GM12878 (cell line): ENCODE data around the gene NUDT16L1. TPM values are rescaled to one million over a fixed set of nuclear protein-coding genes. Genes with fewer than 3 reads are reported as not detected.

Experiments
- ATAC-seq: fragments of 200-7000 bp; cut with Tn5 transposase; 3 replicates; pipeline ENCODE4 v1.9.1; 2020; ENCODE audit warnings: mild to moderate bottlenecking, moderate library complexity
- BruUV-seq: library from RNA; stranded (reverse); fragments of 400-500 nt; replicated peaks from 2 replicates; lab custom pipeline; 2021; lab: Mats Ljungman, UMichigan
- CTCF ChIA-PET: fragments of 300-600 bp; sonication (Branson Sonifier 250); formaldehyde crosslinking; extraction: SDS; loops from one replicate; lab custom pipeline; 2021; ENCODE audit warnings: inconsistent platforms; lab: Yijun Ruan, JAX
- POLR2A ChIA-PET: fragments of 350-600 bp; formaldehyde crosslinking; extraction: SDS; loops from one replicate; lab custom pipeline; 2021; ENCODE audit warnings: inconsistent platforms; lab: Charles Lee
- RAD21 ChIA-PET: fragments of 300-600 bp; sonication (Branson Sonifier 250); formaldehyde crosslinking; loops from one replicate; lab custom pipeline; 2023; ENCODE audit warnings: antibody characterized with exemption; ENCODE audit not compliant: unreplicated experiment; lab: Charles Lee
- SMC1A ChIA-PET: fragments of 300-600 bp; sonication (Branson Sonifier 250); formaldehyde crosslinking; loops from one replicate; lab custom pipeline; 2023; ENCODE audit not compliant: unreplicated experiment, uncharacterized antibody; lab: Charles Lee
- DNase-seq: peaks from one replicate; pipeline ENCODE4 v3.0.0-alpha.2; 2011; ENCODE audit warnings: low read depth, low spot score
- FAIRE-seq: peaks from 3 replicates; lab custom pipeline; 2011; peaks lifted over from hg19 to GRCh38; lab: Jason Lieb, UNC
- H2AFZ ChIP-seq: 2 replicates; pipeline ENCODE4 v1.6.0; 2011; ENCODE audit warnings: low read depth, low read length, control low read depth; ENCODE audit not compliant: control insufficient read depth
- H3K27ac ChIP-seq: 2 replicates; pipeline ENCODE4 v1.5.1; 2011; ENCODE audit warnings: control low read depth; ENCODE audit not compliant: control insufficient read depth, insufficient read depth
- H3K27me3 ChIP-seq, 2 experiments: replicated peaks in 1 of 2; 2 replicates each; pipeline versions ENCODE4 v1.6.0 to v1.6.1; 2011; ENCODE audit warnings: low read length in 1 of 2; ENCODE audit not compliant: control insufficient read depth in 2 of 2, insufficient read depth in 2 of 2
- H3K36me3 ChIP-seq, 2 experiments: 2 replicates each; pipeline ENCODE4 v1.5.1; 2011; ENCODE audit warnings: low read length in 1 of 2; ENCODE audit not compliant: control insufficient read depth in 2 of 2, insufficient read depth in 2 of 2
- H3K4me1 ChIP-seq: 2 replicates; pipeline ENCODE4 v1.6.1; 2011; ENCODE audit warnings: mild to moderate bottlenecking, low read length, moderate library complexity, mixed read lengths; ENCODE audit not compliant: control insufficient read depth, insufficient read depth
- H3K4me2 ChIP-seq: 2 replicates; pipeline ENCODE4 v1.6.0; 2011; ENCODE audit warnings: control low read depth; ENCODE audit not compliant: control insufficient read depth, insufficient read depth
- H3K4me3 ChIP-seq: fragments of 200-600 bp; sonication (generic); 2 replicates; pipeline ENCODE4 v1.5.1; 2016
- H3K79me2 ChIP-seq: 2 replicates; pipeline ENCODE4 v1.6.0; 2011; ENCODE audit warnings: low read length; ENCODE audit not compliant: control insufficient read depth, insufficient read depth
- H3K9ac ChIP-seq: 2 replicates; pipeline ENCODE4 v1.8.0; 2011; ENCODE audit warnings: low read length, control low read depth, mixed read lengths; ENCODE audit not compliant: control insufficient read depth, insufficient read depth
- H3K9me3 ChIP-seq: replicated peaks from 3 replicates; pipeline ENCODE4 v1.5.1; 2011; ENCODE audit warnings: mild to moderate bottlenecking, low read length; ENCODE audit not compliant: control insufficient read depth, insufficient read depth
- H4K20me1 ChIP-seq: 2 replicates; pipeline ENCODE4 v1.6.0; 2011; ENCODE audit not compliant: control insufficient read depth, insufficient read depth
- ASH2L ChIP-seq: fragments of 300-600, 200-600 bp; sonication (generic); IDR thresholded peaks from 2 replicates; pipeline ENCODE4 v1.6.1; 2017; ENCODE audit warnings: low read depth, mild to moderate bottlenecking, borderline replicate concordance
- E2F4 ChIP-seq: IDR thresholded peaks from 2 replicates; pipeline ENCODE4 v1.6.1; 2012; ENCODE audit warnings: low read depth, low read length, improper control_type of control experiment
- RAD21 ChIP-seq: IDR thresholded peaks from 2 replicates; pipeline ENCODE4 v1.6.1; 2011; ENCODE audit warnings: mild to moderate bottlenecking, low read depth, low read length, moderate library complexity; ENCODE audit not compliant: insufficient read depth
- RELB ChIP-seq: fragments of 450-650 bp; IDR thresholded peaks from 2 replicates; pipeline ENCODE4 v1.6.1; 2017; ENCODE audit warnings: low read depth, mild to moderate bottlenecking, moderate library complexity
- SREBF2 ChIP-seq: IDR thresholded peaks from 2 replicates; pipeline ENCODE4 v1.6.1; 2012; ENCODE audit warnings: mild to moderate bottlenecking, low read length
- USF1 ChIP-seq: IDR thresholded peaks from 2 replicates; pipeline ENCODE4 v1.6.1; 2011; ENCODE audit warnings: borderline replicate concordance, low read depth, mild to moderate bottlenecking, moderate library complexity, mixed read lengths, low read length; ENCODE audit not compliant: insufficient read depth; ENCODE audit errors: extremely low read length
- ZBTB11 ChIP-seq: fragments of 450-650 bp; formaldehyde crosslinking; IDR thresholded peaks from 2 replicates; pipeline ENCODE4 v1.5.0; 2022; ENCODE audit warnings: mild to moderate bottlenecking, missing genetic modification characterization
- ZNF384 ChIP-seq: IDR thresholded peaks from 2 replicates; pipeline ENCODE4 v1.6.1; 2012; ENCODE audit warnings: low read depth, mild to moderate bottlenecking, low read length, improper control_type of control experiment, borderline replicate concordance
- WGBS: methylation state at CpG from one replicate; pipeline ENCODE4 v1.1.6; 2016; ENCODE audit warnings: low lambda C conversion rate; ENCODE audit not compliant: insufficient replicate concordance, insufficient coverage; ENCODE audit errors: missing lambda C conversion rate; 5-methylcytosine and 5-hydroxymethylcytosine counted together
- in situ Hi-C: fragments of 300-500 bp; cut with MboI; formaldehyde crosslinking; loops from 9 replicates; pipeline ENCODE4 v1.14.3; 2018; ENCODE audit warnings: mixed read lengths
- intact Hi-C: fragments of 100-400 bp; cut with micrococcal nuclease; formaldehyde crosslinking; loops from one replicate; pipeline ENCODE4 v1.14.2; 2022; ENCODE audit not compliant: unreplicated experiment
- polyA plus RNA-seq, 11 experiments: library from polyadenylated mRNA; depleted of rRNA in 4 of 11; unstranded in 6 of 11; stranded (reverse) in 5 of 11; fragments of >200 nt; fragmentation: Nextera tagmentation in 4 of 11; fragmentation: Illumina TruSeq in 1 of 11; extraction: Ambion mirVana in 4 of 11; extraction: Trizol in 1 of 11; gene quantifications; 1 replicate in 1 of 11; 2 replicates in 10 of 11; pipeline versions ENCODE4 v1.2.1 to v1.2.3, GENCODE V29; 2011 to 2016; ENCODE audit warnings: inconsistent platforms in 2 of 11, missing spikeins in 2 of 11, low read depth in 1 of 11
- total RNA-seq, 4 experiments: library from RNA; depleted of rRNA in 3 of 4; stranded (reverse); fragments of >200 nt in 3 of 4; fragmentation: Illumina TruSeq in 1 of 4; extraction: Trizol in 1 of 4; gene quantifications; 2 replicates each; pipeline versions ENCODE4 v1.2.1 to v1.2.3, GENCODE V29; 2013 to 2021
- TF ChIP-seq, protein P1 (sequence below): fragments of 450-650 bp; IDR thresholded peaks from 2 replicates; pipeline ENCODE4 v1.6.1; 2016; ENCODE audit warnings: mild to moderate bottlenecking, moderate library complexity, borderline replicate concordance

The NUDT16L1 gene
- total and polyA plus RNA-seq, 10 of the 15 experiments (the other 5 are each of a cell fraction or from before 2014, with no cell fraction given), result 1.4 to 77.7 (median 28.9) TPM

DNA sequence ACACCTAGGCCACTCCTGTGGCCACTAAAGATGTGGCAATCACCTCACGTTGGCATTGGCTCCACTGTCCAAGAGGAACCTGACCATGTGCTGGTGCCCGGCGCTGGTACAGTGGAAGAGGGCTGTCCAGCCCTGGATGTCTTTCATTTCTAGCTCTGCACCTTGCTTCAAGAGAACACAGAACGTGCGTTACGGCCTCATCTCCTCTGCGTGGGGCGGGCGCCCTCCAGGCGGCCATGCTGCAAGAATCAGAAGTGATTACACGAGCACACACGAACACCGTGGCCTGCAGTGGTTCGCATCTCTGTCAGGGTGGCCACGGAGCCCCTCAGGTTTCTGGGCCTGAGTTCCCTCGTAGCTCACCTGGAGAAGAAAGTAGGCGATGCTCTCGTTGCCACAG lies 33.3 kb downstream of the NUDT16L1 start (continued):
- TF ChIP-seq RAD21 (no peak), ZBTB11 (CRISPR knock-in tag) (no peak), USF1 (no peak), E2F4 (no peak), SREBF2 (no peak)
- TF ChIP-seq, all 136 proteins: peak for 0

DNA sequence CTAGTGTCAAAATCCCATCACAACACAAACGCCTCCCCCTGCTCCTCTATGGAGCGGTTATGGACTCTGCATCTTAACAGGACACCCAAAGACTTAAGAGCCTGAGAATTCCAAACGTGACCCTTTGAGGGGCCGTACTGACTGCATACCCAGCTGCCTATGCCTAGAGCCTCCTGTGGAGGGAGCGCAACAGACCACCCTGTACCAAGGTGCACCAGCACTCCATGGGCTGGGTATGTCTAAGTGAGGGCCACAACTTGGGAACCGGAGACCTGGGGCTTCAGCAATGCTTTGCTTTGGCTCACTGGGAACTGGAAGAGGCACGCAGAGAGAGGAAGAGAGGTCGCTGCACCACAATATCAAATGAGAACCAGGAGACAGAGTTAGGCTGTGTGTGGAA lies 35.3 kb downstream of the NUDT16L1 start:
- H3K27me3 ChIP-seq, result no peaks in the 10 kb centered on the region
- RAD21 ChIA-PET, result no interaction called here
- peaks cover 0 to 2% of the 10 kb centered on the region in 2 experiments; a peak in 3 of 4 replicates for H3K36me3 ChIP-seq
- CTCF ChIA-PET, result interaction anchor here (0.9 kb wide), 1 partner anchor 475 kb away, joined by 3 read pairs; no protein-coding TSS in a partner anchor
- DNase-seq (no peak), FAIRE-seq (no peak), ATAC-seq (no peak)
- no peak overlapping the region for H3K4me2 ChIP-seq
- in situ Hi-C loops, result no loop called here
- no TSS peak for BruUV-seq
- peaks cover 10% of the 10 kb centered on the region for H3K79me2 ChIP-seq
- H2AFZ ChIP-seq, result no peak overlapping the region
- no peak overlapping the region for H3K27ac ChIP-seq
- 92% methylated on average over 8 of the region's 8 CpGs for WGBS
- no peaks in the 10 kb centered on the region for H3K9me3 ChIP-seq
- intact Hi-C loops, result no loop called here
- H3K4me3 ChIP-seq, result no peak overlapping the region
- H3K9ac ChIP-seq, result no peak overlapping the region
- H3K4me1 ChIP-seq, result no peaks in the 10 kb centered on the region
- SMC1A ChIA-PET, result no interaction called here
- no peaks in the 10 kb centered on the region for H4K20me1 ChIP-seq
- POLR2A ChIA-PET, result no interaction called here
- TF ChIP-seq ASH2L, result no peak
- no peak for TF ChIP-seq RELB
- TF ChIP-seq ZNF384, result no peak
- TF ChIP-seq, protein P1, sequence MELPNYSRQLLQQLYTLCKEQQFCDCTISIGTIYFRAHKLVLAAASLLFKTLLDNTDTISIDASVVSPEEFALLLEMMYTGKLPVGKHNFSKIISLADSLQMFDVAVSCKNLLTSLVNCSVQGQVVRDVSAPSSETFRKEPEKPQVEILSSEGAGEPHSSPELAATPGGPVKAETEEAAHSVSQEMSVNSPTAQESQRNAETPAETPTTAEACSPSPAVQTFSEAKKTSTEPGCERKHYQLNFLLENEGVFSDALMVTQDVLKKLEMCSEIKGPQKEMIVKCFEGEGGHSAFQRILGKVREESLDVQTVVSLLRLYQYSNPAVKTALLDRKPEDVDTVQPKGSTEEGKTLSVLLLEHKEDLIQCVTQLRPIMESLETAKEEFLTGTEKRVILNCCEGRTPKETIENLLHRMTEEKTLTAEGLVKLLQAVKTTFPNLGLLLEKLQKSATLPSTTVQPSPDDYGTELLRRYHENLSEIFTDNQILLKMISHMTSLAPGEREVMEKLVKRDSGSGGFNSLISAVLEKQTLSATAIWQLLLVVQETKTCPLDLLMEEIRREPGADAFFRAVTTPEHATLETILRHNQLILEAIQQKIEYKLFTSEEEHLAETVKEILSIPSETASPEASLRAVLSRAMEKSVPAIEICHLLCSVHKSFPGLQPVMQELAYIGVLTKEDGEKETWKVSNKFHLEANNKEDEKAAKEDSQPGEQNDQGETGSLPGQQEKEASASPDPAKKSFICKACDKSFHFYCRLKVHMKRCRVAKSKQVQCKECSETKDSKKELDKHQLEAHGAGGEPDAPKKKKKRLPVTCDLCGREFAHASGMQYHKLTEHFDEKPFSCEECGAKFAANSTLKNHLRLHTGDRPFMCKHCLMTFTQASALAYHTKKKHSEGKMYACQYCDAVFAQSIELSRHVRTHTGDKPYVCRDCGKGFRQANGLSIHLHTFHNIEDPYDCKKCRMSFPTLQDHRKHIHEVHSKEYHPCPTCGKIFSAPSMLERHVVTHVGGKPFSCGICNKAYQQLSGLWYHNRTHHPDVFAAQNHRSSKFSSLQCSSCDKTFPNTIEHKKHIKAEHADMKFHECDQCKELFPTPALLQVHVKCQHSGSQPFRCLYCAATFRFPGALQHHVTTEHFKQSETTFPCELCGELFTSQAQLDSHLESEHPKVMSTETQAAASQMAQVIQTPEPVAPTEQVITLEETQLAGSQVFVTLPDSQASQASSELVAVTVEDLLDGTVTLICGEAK, result no peak
